Measurements from ENCODE around the gene FAM151B.

GRCh38 chr5:80487829-80488721 lies at the start of gene FAM151B:
- TF ChIP-seq POLR2AphosphoS5 (IDR thresholded peaks at IDR 0.05) = peak; percentile 68 to 86 (median 83)
- peak in 2 of 11 experiments; percentile 6 to 7 for TF ChIP-seq CTCF (IDR thresholded peaks at IDR 0.05 in 8 of 11, conservative IDR thresholded peaks at IDR 0.05 in 3 of 11)
